ENCODE results near the gene TGFB1I1. TPM values are rescaled to one million over a fixed set of nuclear protein-coding genes. Genes with fewer than 3 reads are reported as not detected.

TGFB1I1 gene
- total RNA-seq, 1 donor from 2014 or later = 32.5 TPM

DNA sequence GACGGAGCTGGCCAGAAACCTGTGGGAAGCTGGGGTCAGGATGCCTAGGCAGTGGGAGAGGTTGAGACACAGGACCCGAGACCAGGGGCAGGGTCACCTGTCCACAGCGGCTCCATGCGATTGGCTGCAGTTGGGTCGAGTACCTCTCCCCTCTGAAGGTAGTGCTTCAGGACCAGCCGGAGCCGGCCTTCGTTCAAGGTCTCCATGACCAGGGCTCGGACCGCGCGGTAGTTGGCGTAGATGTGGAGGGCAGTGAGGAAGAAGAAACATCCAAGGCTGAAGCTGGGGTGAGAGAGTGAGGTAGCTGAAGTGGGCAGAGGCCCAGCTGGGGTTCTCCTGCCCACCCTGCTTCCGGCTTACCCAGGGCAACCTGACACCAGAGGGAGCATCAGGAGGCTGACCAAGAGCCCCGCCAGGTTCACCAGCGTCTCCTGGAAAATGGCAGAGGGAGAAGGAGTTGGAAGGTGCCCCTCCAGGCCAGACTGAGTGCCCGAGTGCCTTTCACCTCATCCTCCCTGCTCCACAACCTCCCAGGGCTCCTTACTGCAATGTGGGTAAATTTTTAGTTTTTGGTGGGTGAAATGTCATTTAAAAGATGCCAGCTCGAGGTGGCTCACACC is 21.7 kb downstream of the TGFB1I1 start:
- no peak for DNase-seq
- no peak overlapping the region for H3K4me3 ChIP-seq

DNA sequence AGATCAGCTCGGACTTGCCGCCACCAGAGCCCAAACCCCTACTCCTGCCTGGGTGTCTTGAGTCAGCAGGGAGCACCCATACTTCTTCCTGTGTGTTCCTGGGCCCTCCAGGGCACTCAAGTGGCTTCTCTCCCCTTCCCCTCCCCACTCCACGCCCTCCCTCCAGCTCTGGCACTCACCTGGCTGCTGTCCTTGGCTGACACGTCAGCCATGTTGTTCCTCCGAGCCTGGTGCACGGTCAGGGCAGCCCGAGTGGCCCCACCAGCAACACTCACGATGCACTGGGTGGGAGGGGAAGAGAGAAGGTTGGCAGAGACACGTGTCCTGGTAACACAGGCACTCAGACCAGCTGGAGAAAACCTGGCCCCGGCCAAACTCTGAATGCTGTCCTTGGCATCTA is 24.7 kb downstream of the TGFB1I1 start:
- DNase-seq (peak; percentile 81), ATAC-seq (peak; percentile 83 to 89)
- Histone ChIP-seq H3K4me3 (no peak overlapping the region), H3K9me3 (no peaks in the 10 kb centered on the region), H3K4me1 (peaks cover 17% of the 10 kb centered on the region), H3K36me3 (peaks cover 80% of the 10 kb centered on the region), H3K27ac (peak overlapping the region; percentile 31), H3K27me3 (ENCODE audit: low read depth) (no peaks in the 10 kb centered on the region)
- intact Hi-C loops (cut with DNase I) = no loop called here
- TF ChIP-seq, protein P1, sequence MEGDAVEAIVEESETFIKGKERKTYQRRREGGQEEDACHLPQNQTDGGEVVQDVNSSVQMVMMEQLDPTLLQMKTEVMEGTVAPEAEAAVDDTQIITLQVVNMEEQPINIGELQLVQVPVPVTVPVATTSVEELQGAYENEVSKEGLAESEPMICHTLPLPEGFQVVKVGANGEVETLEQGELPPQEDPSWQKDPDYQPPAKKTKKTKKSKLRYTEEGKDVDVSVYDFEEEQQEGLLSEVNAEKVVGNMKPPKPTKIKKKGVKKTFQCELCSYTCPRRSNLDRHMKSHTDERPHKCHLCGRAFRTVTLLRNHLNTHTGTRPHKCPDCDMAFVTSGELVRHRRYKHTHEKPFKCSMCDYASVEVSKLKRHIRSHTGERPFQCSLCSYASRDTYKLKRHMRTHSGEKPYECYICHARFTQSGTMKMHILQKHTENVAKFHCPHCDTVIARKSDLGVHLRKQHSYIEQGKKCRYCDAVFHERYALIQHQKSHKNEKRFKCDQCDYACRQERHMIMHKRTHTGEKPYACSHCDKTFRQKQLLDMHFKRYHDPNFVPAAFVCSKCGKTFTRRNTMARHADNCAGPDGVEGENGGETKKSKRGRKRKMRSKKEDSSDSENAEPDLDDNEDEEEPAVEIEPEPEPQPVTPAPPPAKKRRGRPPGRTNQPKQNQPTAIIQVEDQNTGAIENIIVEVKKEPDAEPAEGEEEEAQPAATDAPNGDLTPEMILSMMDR (IDR thresholded peaks at IDR 0.05) = no peak

More for the DNA sequence above, 21.7 kb downstream of the TGFB1I1 start:
- intact Hi-C loops (cut with DNase I) = no loop called here
- H3K27ac ChIP-seq = no peak overlapping the region
- TF ChIP-seq, protein P1 (IDR thresholded peaks at IDR 0.05) = no peak
- ATAC-seq = no peak
- peaks cover 12% of the 10 kb centered on the region for H3K4me1 ChIP-seq
- no peaks in the 10 kb centered on the region for H3K27me3 ChIP-seq (ENCODE audit: low read depth)
- no peaks in the 10 kb centered on the region for H3K9me3 ChIP-seq
- peaks cover 81% of the 10 kb centered on the region for H3K36me3 ChIP-seq

DNA sequence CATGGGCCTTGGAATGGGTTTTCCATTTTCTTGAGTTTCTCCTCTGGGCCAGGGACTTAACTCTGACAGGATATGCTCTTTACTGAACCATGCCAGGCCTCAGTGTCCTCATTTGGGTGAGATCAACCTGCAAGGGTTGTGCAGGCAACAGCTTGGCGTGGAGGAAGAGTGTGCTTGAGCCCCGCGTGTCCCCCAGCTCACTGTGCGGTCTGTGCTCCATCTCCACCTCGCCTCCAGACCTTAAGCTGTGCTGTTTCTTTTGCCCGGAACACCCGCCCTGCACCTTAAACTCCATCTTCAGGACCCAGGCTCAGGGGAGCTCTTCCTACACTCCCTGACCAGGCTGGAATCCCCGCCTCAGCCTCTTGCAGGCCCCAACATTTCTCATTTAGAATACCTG is 26.5 kb downstream of the TGFB1I1 start:
- TF ChIP-seq, protein P1 (IDR thresholded peaks at IDR 0.05) = no peak
- no peak for DNase-seq
- H3K4me1 ChIP-seq = peaks cover 32% of the 10 kb centered on the region
- intact Hi-C loops (cut with DNase I) = no loop called here
- H3K36me3 ChIP-seq = peaks cover 62% of the 10 kb centered on the region
- no peaks in the 10 kb centered on the region for H3K9me3 ChIP-seq
- no peak overlapping the region for H3K27ac ChIP-seq
- no peaks in the 10 kb centered on the region for H3K27me3 ChIP-seq (ENCODE audit: low read depth)
- ATAC-seq = no peak
- no peak overlapping the region for H3K4me3 ChIP-seq

DNA sequence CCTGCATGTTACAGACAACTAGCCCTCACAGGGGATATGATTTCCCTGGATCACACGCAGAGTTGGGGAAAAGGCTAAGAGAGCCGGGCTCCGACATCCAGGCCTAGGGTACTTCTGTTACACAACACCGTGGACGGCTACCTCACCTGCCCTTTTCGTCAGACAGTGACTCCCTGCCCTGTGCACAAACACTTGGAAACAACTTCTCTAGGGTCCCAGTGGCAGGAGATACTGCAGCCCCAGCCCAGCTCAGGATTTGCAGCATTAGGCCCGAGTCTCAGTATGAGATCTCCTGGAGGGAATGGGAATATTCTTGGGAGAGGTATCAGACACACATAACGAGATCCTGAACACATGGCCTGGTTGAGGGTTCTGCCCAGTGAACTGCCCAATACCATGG is 28.0 kb downstream of the TGFB1I1 start:
- ATAC-seq (no peak), DNase-seq (no peak)
- Histone ChIP-seq H3K36me3 (peaks cover 53% of the 10 kb centered on the region), H3K9me3 (no peaks in the 10 kb centered on the region), H3K27me3 (ENCODE audit: low read depth) (no peaks in the 10 kb centered on the region), H3K4me3 (no peak overlapping the region), H3K4me1 (peaks cover 43% of the 10 kb centered on the region), H3K27ac (no peak overlapping the region)
- intact Hi-C loops (cut with DNase I) = no loop called here
- TF ChIP-seq, protein P1 (IDR thresholded peaks at IDR 0.05) = no peak

DNA sequence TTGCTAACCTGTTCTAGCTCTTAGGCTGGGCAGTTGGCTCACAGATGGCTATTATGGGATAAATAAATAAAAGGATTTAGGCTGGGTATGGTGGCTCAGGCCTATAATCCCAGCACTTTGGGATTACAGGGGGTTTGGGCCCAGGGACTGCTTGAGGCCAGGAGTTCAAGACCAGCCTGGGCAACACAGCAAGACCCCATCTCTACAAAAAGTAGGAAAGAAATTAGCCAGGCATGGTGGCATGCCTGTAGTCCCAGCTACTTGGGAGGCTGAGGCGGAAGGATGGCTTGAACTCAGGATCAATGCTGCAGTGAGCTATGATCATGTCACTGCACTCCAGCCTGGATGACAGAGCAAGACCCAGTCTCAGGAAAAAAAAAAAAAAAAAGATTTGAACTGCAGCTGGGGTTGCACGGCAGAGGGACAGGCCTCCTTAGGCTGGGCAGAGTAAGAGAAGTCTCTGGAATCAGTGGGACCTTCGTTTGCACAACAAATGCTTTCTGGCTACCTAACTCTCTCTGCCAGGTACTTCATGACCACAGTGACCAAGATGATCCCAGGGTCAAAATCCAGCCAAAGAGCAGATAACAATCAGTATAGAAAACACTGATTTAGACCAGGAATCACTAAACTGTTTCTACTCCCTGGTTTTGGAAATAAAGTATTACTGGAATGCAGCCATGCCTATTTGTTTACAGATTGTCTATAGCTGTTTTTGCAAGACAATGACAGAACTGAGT is 29.4 kb downstream of the TGFB1I1 start:
- intact Hi-C loops (cut with DNase I) = no loop called here
- Histone ChIP-seq H3K9me3 (no peaks in the 10 kb centered on the region), H3K36me3 (peaks cover 49% of the 10 kb centered on the region), H3K27me3 (ENCODE audit: low read depth) (no peaks in the 10 kb centered on the region), H3K4me1 (peaks cover 37% of the 10 kb centered on the region), H3K4me3 (no peak overlapping the region), H3K27ac (no peak overlapping the region)
- DNase-seq (no peak), ATAC-seq (no peak)
- TF ChIP-seq, protein P1 (IDR thresholded peaks at IDR 0.05) = no peak
